HG03565 (cell line): ENCODE results near the gene RRAD.
A peak's percentile ranks its signal among the peaks of the same experiment; 100 is the strongest.
"Not testable (repeated sequence)": the region's sequence is repeated elsewhere in the genome, so short reads cannot be mapped to it uniquely, and the experiment has no call there.

Source experiments
- ATAC-seq: cut with Tn5 transposase; IDR thresholded peaks from one replicate; pipeline ENCODE4 v1.9.1; 2021; ENCODE audit warnings: mild to moderate bottlenecking, moderate library complexity; ENCODE audit not compliant: unreplicated experiment

The RRAD gene

DNA sequence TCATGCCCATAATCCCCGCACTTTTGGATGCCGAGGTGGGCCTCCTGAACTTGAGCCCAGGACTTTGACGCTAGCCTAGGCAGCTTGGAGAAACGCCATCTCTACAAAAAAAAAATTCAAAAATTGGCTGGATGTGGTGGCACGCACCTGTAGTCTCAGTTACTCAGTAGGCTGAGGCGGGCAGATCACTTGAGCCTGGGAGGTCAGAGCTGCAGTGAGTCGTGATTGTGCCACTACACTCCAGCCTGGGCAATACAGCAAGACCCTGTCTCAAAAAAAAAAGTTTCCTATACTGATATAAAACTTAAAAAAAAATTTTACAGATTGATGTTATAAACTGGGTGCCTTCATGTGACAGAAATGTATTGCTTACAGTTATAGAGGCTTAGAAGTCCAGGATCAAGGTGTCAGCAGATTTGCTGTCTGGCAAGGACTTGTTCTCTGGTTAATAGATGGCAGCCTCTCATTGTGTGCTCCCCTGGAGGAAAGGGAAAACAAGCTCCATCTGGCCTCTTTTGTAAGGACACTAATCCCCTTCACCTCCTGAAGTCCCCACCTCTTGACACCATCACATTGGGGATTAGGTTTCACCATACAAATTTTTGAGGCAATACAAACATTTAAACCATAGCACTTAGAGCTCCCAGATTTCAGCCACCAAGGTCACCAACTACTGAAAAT, 27.2 kb upstream of the RRAD start:
- no peak for ATAC-seq

DNA sequence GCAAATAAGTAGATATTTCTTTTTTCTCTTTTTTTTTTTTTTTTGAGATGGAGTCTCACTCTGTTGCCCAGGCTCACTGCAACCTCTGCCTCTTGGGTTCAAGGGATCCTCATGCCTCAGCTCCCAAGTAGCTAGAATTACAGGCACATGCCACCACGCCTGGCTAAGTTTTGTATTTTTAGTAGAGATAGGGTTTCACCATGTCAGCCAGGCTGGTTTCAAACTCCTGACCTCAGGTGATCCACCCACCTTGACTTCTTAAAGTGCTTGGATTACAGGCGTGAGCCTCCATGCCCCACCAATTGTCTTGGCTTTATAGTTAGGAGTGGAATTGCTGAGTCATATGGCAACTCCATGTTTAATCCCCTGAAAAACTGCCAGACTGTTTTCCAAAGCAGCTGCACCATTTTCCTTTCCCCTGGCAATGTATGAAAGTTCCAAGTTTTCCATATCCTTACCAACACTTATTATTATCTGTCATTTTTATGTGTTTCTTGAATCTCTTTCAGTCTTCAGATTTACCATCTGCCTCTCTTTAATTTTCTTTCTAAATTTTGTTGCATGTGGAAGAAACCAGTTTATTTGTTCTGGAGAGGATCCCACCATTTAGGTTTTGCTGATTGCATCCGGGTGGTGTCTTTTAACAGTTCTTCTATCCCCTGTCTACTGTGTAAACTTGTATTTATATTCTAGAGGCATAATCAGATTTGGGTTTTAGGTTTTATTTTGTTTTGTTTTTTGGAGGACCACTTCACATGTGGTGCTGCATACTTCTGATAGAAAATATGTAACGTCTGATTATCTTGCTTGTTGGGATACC, 25.8 kb upstream of the RRAD start:
- no peak for ATAC-seq

DNA sequence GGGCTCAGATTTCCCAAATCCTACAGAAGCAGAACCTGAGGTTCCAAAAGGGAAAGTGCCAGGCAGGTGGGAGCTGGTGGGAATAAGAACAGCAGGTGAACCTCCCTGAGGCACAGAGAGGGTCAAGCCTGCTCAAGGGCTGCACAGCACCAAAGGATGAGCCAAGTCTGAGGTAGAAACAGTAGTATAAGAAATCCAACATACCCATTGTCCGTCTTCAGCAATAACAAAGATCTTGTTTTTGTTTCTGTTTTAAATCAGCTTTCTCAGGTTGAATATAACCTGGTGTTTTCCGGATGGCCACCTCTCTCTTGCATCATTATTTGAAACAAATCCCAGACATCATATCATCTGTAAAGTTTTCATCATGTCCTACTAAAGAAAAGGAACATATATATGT, 25.1 kb upstream of the RRAD start:
- ATAC-seq = no peak

DNA sequence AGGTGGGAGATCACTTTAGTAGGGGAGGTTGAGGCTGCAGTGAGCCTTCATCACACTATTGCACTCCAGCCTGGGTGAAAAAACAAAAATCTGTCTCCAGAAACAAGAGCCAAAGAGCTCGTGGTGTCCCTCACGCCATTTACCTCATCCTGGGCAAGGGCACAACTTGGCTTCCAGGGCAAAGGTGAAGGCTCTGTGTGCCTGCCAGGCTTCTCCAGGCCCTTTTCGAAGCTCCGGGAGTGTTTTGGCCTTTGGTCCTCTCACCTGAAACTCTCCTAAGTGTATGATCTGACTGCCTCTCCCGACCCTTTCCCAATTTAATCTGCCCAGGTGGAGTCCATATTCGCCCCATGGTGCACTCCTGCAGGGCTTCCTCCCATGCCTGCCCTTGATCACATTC, 24.1 kb upstream of the RRAD start:
- no peak for ATAC-seq

DNA sequence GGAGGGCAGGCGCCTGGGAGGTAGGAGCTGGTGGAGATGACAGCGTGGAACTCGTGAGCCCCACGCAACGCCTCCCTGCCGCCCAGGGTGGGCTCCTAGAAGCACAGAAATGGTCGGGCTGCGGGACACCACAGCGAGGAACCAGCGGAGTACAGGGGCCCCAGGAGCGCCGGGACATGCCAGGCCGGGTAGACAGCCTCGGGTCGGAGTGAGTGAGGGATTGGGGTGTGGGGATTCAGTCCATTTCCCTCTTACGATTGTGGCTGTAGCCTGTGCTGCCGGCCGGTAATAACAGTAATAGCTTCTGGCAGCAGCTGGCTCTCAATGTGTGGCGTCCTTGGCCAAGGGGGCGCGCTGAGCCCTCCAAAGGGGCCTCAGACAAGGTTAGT, 23.5 kb upstream of the RRAD start:
- ATAC-seq = no peak

DNA sequence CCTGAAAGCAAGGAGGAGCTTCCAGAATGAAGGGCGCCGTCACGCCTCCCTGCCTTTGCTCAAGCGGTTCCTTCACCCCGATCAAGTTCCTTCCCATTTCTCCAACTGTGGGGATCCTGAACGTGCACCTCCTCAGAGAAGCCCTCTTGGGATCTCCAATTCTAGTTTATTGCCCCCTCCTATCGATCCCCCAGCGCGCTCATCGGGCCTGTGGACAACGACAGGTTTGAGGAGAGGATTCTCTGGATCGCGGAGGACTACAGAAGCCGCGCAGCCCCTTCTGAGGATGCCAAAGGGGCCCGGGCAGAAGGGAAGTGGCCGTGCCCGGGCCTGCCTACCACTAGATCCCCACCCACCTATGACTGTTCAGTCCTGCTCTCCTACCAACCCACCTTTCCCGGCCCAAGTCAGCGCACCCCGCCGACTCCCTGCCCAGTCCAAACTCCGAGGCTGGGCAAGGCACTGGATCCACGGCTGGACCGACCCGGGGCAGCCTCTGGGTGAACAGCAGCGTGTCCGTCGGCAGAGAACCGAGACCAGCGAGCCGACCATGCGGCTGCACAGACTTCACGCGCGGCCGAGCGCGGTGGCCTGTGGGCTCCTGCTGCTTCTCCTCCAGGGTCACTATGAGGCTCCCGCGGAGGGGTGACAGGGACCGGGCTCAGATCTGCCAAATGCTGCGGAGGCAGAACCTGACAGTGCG, 22.9 kb upstream of the RRAD start:
- no peak for ATAC-seq

DNA sequence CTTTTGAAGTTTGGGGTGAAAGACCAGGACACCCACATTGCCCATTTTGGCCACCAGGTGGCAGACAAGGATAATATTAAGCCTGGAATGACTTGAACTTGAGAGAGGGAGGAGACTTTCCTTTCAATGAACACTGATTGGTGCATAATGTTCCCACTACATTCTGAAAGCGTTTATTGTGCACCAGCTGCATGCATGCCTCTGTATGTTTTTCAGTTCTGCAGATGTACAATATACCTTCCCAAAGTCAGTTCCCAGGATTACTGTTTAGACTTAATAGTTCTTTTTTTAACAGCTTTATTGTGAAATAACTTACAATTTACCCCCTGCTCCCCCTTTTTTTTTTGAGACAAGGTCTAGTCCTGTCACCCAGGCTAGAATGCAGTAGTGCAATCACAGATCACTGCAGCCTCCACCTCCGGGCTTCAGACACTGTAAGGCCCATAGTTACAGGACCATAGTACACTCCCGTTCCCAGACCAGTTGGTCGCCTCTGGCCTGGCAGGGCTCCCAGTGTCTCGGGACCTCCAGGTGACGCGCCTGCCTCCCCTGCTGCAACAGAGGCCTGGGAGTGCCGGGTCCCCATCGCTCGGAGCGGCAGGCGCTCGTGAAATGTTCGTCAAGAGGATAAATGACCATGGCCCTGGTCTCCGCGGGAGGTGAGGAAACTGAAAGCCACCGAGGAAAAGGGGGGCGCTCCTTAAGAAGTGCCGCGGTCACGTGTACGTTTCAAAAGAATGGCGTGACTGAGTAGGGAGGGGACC, 22.1 kb upstream of the RRAD start:
- ATAC-seq = peak; percentile 66

DNA sequence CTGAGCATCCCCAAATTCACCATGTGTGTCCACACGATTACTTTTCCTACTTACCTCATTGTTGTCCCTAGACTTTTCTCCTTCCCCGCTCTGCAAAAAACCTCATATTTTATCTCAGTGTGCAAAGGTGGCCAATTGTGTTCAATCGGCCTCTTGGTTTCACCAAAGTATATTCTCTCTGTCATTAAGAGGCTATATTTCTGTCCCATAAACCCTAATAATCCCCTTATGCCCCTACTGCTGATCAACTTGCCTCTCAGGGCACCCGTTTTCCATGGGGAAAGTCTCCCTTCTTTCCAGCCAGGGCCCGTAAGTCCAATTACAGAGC, 21.6 kb upstream of the RRAD start:
- no peak for ATAC-seq

DNA sequence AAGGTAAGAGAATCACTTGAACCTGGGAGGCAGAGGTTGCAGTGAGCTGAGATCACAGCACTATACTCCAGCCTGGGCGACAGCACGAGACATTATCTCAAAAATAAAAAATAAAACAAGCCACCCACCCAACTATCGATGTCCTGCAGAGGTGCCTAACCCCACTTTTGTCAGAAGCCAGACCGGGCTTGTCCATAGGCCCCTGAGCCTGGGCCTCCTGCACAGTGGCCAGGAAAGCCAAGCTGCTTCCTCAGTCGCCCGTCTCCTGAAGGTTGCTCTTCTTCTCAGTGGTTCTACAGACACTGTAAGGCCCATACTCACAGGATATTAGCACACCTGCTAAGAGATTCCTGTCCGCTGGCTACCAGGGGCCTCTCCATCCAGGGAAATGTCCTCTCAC, 21.2 kb upstream of the RRAD start:
- ATAC-seq = no peak

DNA sequence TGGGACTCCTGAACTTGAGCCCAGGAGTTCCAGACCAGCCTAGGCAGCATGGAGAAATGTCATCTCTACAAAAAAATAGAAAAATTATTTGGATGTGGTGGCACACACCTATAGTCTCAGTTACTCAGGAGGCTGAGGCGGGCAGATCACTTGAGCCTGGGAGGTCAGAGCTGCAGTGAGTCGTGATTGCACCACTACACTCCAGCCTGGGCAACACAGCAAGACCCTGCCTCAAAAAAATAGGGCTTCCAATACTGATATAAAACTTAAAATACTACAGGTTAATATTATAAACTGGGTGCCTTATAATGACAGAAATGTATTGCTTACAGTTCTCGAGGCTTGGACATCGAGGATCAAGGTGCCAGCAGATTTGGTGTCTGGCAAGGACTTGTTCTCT, 20.6 kb upstream of the RRAD start:
- ATAC-seq = no peak

DNA sequence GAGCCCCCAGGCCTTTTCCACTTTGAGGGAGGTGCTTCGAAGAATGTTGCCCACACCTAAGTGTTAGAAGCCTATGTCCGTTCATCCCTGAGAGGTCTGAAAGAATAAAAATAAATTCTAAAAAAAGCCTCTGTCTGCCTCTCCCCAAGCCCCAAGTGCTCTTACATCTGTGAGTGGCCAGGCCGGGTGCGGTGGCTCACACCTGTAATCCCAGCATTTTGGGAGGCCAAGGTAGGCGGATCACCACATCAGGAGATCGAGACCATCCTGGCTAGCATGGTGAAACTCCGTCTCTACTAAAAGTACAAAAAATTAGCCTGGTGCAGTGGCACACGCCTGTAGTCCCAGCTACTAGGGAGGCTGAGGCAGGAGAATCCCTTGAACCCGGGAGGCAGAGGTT, 19.6 kb upstream of the RRAD start:
- not testable (repeated sequence) for ATAC-seq

DNA sequence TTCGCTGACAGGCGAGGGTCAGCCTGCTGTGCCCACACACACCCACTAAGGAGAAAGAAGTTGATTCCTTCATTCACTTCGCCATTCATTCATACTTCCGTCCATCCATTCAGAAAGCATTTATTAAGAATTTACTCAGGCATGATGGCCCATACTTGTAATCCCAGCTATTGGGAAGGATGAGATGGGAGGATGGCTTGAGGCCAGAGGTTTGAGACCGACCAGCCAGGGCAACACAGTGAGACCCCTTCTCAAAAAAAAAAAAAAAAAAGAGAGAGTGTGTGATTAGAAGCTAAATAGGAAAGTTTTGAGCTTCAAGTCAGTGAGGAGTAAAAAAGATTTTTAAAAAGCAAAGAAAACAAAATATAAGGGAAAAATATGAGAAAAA, 18.7 kb upstream of the RRAD start:
- no peak for ATAC-seq

DNA sequence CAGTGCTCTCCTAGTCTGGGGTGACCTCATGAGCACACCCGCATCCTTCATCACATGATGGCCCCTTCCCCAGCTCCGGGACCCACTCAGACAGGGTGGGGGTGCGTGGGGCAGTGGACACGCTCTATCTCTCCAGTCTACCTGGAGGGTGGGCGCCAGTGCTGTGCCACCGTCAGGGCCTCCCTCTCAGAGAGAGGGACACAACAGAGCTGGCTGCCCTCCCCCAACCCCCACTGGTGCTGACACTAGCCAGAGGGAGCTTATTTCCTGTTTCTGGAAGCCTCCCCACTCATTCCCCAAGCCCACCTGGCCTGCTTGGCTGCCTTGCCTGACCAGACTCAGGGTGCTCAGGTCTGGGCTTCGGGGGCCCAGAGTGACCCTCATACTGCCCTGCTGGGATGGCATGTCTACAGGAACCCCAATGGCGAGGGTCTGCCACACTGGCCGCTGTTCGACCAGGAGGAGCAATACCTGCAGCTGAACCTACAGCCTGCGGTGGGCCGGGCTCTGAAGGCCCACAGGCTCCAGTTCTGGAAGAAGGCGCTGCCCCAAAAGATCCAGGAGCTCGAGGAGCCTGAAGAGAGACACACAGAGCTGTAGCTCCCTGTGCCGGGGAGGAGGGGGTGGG, 18.2 kb upstream of the RRAD start:
- no peak for ATAC-seq

DNA sequence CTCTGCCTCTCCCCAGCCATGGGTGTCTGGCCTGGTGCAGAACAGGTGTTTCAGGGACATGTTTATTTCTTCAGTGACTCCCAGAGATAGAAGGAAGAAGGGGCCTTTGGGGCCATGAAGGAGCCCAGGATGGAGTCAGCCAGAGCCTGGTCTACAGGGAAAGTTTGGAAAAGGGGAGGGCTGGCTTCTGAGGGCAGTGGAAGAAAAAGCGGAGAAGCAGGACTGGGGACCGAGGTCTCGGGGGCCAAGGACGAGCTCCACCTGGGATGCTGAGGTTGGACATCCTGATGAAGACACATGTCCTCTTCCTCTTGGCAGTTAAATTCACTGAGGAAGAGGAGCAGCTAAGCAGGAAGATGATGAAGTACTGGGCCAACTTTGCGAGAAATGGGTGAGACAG, 17.6 kb upstream of the RRAD start:
- no peak for ATAC-seq

DNA sequence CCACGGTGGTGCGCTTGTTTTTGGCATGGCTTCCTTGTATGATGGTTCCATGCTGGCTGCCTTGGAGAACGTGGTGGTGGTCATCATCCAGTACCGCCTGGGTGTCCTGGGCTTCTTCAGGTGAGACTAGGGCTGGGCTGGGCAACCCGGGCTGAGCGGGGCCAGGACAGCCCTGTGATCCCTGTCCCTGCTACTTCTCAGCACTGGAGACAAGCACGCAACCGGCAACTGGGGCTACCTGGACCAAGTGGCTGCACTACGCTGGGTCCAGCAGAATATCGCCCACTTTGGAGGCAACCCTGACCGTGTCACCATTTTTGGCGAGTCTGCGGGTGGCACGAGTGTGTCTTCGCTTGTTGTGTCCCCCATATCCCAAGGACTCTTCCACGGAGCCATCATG, 14.9 kb upstream of the RRAD start:
- ATAC-seq = no peak

DNA sequence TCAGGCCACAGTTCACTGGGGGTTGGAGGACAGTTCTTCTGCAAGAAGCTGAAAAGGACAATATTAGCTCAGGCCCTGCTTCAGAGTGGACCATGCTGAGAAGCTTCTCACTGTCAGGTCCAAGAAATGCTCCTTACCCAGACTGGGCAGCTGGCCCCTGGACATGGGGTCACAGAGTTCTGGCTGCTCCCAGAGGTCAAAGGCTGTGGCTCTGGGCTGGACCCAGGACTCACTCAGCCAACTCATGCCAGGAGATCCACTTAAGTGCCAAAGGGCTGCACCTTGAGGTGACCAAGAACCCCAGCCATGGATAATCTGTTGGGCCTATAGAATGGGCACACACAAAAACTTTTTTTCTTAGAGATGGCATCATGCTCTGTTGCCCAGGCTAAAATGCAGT, 14.0 kb upstream of the RRAD start:
- no peak for ATAC-seq

DNA sequence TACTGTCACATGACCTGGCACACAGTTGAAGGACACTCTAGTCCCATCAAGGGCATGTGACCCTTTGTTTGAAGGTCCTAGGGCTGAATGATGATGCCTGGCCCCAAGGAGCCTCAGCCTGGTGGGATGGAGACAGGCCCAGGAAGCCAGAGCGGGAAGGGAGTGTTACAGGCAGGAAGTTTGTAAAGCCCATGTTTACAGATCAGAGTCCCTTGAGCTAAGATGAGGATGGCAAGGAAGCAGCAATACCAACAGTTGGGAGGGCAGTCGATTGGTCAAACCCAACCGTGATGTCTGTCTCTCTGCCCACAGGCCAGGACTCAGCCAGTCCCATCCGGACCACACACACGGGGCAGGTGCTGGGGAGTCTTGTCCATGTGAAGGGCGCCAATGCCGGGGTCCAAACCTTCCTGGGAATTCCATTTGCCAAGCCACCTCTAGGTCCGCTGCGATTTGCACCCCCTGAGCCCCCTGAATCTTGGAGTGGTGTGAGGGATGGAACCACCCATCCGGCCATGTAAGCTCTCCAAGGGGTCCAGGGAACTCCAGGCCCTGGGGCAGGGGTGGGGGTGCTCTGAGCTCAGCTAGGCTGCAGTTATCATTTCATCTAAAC, 12.5 kb upstream of the RRAD start:
- ATAC-seq = no peak

DNA sequence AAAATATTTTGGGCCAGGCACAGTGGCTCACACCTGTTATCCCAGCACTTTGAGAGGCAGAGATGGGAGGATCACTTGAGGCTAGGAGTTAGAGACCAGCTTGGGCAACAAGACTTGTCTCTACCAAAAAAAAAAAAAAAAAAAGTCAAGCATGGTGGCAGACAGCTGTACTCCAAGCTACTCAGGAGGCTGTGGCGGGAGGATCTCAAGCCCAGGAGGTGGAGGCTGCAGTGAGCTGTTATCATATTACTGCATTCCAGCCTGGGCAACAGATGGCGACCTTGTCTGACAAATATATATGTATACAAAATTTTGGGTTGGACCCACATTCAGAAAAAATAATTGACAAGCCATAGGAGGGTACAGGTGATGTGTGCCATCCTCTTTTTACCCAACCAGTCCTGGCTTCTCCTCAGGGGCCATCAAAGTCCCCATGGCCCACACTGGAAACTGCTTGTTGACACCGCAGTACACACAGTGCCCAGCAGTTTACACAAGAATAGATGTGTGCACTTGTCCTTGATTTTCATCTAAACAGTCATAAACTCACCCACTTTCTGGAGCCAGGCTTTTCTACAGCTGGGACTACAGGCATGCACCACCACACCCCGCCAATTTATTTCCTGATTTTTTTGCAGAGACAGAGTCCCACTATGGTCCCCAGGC, 11.7 kb upstream of the RRAD start:
- no peak for ATAC-seq

DNA sequence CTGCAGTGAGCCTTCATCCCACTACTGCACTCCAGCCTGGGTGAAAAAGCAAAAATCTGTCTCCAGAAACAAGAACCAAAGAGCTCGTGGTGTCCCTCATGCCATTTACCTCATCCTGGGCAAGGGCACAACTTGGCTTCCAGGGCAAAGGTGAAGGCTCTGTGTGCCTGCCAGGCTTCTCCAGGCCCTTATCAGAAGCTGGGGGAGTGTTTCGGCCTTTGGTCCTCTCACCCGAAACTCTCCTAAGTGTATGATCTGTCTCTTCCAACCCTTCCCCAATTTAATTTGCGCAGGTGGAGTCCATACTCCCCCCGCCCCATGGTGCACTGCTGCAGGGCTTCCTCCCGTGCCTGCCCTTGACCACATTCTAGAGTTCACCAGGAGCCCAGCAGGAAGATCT, 11.1 kb upstream of the RRAD start:
- no peak for ATAC-seq
